ENCODE measurements around the gene KCNE4. TPM values are rescaled to one million over a fixed set of nuclear protein-coding genes. Genes with fewer than 3 reads are reported as not detected.
A peak's percentile ranks its signal among the peaks of the same experiment; 100 is the strongest.

The KCNE4 gene
- total RNA-seq, 1 donor from 2014 or later = 0.27 TPM

- TF ChIP-seq CTCF (IDR thresholded peaks at IDR 0.05; ENCODE audit: insufficient read depth, low read depth, low read length) (no peak), EZH2 (IDR thresholded peaks at IDR 0.05; ENCODE audit: insufficient read depth, low read length) (no peak)
- DNase-seq (ENCODE audit: low read depth) = peak; percentile 60
Measured at GRCh38 chr2:223056701-223057418, 4.9 kb downstream of the KCNE4 start.

GRCh38 chr2:223057569-223057968, 5.6 kb downstream of the KCNE4 start:
- peaks cover 43% of the 10 kb centered on the region for H3K4me1 Mint-ChIP-seq (ENCODE audit: low read depth, unreplicated experiment)
- no peak for FAIRE-seq

More at GRCh38 chr2:223056701-223057418, 4.9 kb downstream of the KCNE4 start:
- H3K27me3 Mint-ChIP-seq (ENCODE audit: low read depth, unreplicated experiment) = no peaks in the 10 kb centered on the region
- no peaks in the 10 kb centered on the region for H3K27me3 ChIP-seq (ENCODE audit: insufficient read depth, low read length)
- H3K9me3 ChIP-seq (ENCODE audit: insufficient read depth, low read depth, low read length) = no peaks in the 10 kb centered on the region
- no peak overlapping the region for H3K4me3 Mint-ChIP-seq (ENCODE audit: unreplicated experiment)
- peaks cover 27% of the 10 kb centered on the region for H3K4me1 ChIP-seq (ENCODE audit: insufficient read depth, low read length)
- H4K20me1 ChIP-seq (ENCODE audit: insufficient read depth, low read length) = no peaks in the 10 kb centered on the region
- peak overlapping the region; percentile 2 for H2AFZ ChIP-seq (ENCODE audit: low read depth, low read length)
- no peak overlapping the region for H3K4me2 ChIP-seq (ENCODE audit: low read length)
- H3K27ac Mint-ChIP-seq (ENCODE audit: unreplicated experiment) = no peak overlapping the region
- no peaks in the 10 kb centered on the region for H3K36me3 ChIP-seq (ENCODE audit: insufficient read depth, low read length)
- no peaks in the 10 kb centered on the region for H3K79me2 ChIP-seq (ENCODE audit: insufficient read depth, low read length)
- H3K9ac ChIP-seq (ENCODE audit: low read length) = no peak overlapping the region
- no peaks in the 10 kb centered on the region for H3K36me3 Mint-ChIP-seq (ENCODE audit: low read depth, unreplicated experiment)
- peaks cover 40% of the 10 kb centered on the region for H3K4me1 Mint-ChIP-seq (ENCODE audit: low read depth, unreplicated experiment)
- peak; percentile 54 for FAIRE-seq
- no peak overlapping the region for H3K4me3 ChIP-seq (ENCODE audit: insufficient read depth, low read depth, low read length)
- no peaks in the 10 kb centered on the region for H3K9me3 Mint-ChIP-seq (ENCODE audit: unreplicated experiment)
- peak overlapping the region; percentile 0 for H3K27ac ChIP-seq (ENCODE audit: low read depth, low read length)

More at GRCh38 chr2:223057569-223057968, 5.6 kb downstream of the KCNE4 start:
- Histone ChIP-seq H4K20me1 (ENCODE audit: insufficient read depth, low read length) (no peaks in the 10 kb centered on the region), H3K9me3 (ENCODE audit: insufficient read depth, low read depth, low read length) (no peaks in the 10 kb centered on the region), H3K79me2 (ENCODE audit: insufficient read depth, low read length) (no peaks in the 10 kb centered on the region), H3K27ac (ENCODE audit: low read depth, low read length) (no peak overlapping the region), H3K4me3 (ENCODE audit: insufficient read depth, low read depth, low read length) (no peak overlapping the region), H2AFZ (ENCODE audit: low read depth, low read length) (no peak overlapping the region), H3K36me3 (ENCODE audit: insufficient read depth, low read length) (no peaks in the 10 kb centered on the region), H3K4me2 (ENCODE audit: low read length) (no peak overlapping the region), H3K27me3 (ENCODE audit: insufficient read depth, low read length) (no peaks in the 10 kb centered on the region), H3K4me1 (ENCODE audit: insufficient read depth, low read length) (peaks cover 30% of the 10 kb centered on the region), H3K9ac (ENCODE audit: low read length) (no peak overlapping the region)
- Mint-ChIP-seq H3K27me3 (ENCODE audit: low read depth, unreplicated experiment) (no peaks in the 10 kb centered on the region), H3K4me3 (ENCODE audit: unreplicated experiment) (no peak overlapping the region), H3K36me3 (ENCODE audit: low read depth, unreplicated experiment) (no peaks in the 10 kb centered on the region), H3K9me3 (ENCODE audit: unreplicated experiment) (no peaks in the 10 kb centered on the region), H3K27ac (ENCODE audit: unreplicated experiment) (no peak overlapping the region)
- no peak for TF ChIP-seq CTCF (IDR thresholded peaks at IDR 0.05; ENCODE audit: insufficient read depth, low read depth, low read length)
- no peak for TF ChIP-seq EZH2 (IDR thresholded peaks at IDR 0.05; ENCODE audit: insufficient read depth, low read length)
- DNase-seq (ENCODE audit: low read depth) = peak; percentile 24
